WI38 (cell line): ENCODE measurements around the gene C14orf132.

Experiments used
- H3K4me3 ChIP-seq: 2 replicates; pipeline ENCODE4 v1.5.1; 2011; ENCODE audit warnings: low read depth, mild to moderate bottlenecking, control low read depth, low read length
- TF ChIP-seq, protein P1 (sequence below): IDR thresholded peaks from 2 replicates; pipeline ENCODE4 v1.5.1; 2012; ENCODE audit warnings: low read depth, mild to moderate bottlenecking, control low read depth, low read length

The C14orf132 gene

DNA sequence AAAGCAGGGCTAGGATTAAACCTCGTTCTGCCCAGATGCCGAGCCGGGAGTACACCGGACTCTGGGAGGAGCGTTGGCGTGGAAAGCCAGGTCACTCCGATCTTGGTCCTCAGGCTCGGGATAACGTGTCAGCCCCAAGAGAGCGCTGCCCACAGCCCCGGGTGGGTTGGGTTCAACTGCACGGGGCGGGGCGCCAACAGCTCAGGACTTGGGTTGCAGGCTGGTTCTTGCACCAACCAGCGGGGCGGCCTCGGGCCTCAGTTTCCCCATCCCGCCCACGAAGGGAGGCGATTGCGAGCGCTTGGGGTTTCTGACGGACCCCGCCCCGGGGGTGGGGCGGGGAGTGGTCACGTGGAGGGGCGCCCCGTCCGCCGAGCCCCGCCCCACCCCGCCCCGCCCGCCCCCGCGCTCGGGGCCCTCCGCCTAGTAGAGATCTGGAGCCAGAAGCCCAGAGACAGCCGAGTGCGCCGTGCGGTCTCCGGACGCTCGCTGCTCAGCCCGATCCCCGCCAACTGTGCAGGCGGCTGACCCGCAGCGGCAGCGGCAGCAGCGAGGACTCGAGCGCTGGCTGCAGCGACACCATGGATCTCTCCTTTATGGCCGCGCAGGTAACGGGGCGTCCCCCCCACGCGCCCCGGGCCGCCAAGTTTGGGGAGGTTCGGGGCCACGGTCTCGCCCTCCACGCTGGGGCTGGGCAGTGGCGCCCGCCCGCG, at the start of gene C14orf132:
Gene C14orf132, plus strand, starts transcription at position 443 of the 713 bp plus-strand sequence. Its CDS starts 139 bp downstream, at position 582.
- H3K4me3 ChIP-seq: peak within 1 kb of the TSS; percentile 81
- TF ChIP-seq, protein P1, sequence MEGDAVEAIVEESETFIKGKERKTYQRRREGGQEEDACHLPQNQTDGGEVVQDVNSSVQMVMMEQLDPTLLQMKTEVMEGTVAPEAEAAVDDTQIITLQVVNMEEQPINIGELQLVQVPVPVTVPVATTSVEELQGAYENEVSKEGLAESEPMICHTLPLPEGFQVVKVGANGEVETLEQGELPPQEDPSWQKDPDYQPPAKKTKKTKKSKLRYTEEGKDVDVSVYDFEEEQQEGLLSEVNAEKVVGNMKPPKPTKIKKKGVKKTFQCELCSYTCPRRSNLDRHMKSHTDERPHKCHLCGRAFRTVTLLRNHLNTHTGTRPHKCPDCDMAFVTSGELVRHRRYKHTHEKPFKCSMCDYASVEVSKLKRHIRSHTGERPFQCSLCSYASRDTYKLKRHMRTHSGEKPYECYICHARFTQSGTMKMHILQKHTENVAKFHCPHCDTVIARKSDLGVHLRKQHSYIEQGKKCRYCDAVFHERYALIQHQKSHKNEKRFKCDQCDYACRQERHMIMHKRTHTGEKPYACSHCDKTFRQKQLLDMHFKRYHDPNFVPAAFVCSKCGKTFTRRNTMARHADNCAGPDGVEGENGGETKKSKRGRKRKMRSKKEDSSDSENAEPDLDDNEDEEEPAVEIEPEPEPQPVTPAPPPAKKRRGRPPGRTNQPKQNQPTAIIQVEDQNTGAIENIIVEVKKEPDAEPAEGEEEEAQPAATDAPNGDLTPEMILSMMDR: no peak

DNA sequence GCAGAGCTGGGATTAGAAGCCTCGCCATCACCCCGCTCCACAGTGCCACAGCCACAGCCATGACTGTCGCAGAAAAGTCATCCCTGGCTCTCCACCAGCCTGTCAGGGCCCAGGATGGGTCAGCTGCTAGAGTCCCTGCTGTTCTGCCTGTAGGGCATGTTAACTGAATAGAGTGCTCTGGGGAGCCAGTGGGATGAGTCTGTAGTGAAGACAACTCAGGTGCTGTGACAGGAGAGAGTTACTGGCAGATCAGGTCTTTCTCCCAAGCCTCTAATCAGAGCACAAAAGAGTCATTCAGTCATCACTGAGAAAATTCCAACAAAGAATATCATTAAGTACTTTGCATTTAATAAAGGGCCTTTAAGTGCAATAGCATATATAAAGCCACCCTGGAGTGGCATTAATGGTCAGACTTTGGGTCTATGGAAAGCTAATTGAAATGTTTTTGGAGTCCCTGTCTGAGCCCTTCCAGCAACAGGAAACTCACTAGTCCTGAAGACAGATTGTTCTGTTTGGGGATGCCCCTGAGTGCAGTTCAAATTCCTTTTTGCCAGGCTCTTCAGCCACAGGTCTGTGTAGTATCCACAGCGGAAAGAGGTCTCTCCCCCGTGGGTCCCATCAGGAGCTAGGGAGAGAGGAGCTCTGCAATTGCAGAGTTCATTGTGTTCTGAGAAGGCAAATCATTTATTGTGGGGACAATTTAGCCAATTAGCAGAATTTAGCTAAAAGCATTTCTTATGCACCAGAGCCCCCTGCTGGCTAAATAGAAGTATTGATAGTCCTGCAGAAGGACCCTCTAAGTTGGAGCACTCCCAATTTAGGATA, 45.2 kb upstream of the C14orf132 start:
- TF ChIP-seq, protein P1: peak; percentile 69
- no peak overlapping the region for H3K4me3 ChIP-seq

DNA sequence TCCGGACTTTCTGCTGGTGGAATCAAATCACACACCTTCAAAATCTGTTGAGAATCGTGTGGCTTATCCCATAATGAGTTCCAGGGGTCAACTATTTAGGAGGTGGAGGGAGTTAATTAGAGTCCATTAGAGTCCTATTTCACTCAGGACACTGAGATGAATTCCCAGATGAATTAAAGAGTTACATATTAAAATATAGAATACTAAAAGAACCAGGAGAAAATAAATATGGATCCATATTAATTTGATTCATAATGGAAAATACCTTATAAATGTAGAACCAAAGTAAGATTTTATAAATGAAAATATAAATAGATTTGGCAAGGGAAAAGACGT, 44.6 kb upstream of the C14orf132 start:
- no peak overlapping the region for H3K4me3 ChIP-seq
- TF ChIP-seq, protein P1: no peak

DNA sequence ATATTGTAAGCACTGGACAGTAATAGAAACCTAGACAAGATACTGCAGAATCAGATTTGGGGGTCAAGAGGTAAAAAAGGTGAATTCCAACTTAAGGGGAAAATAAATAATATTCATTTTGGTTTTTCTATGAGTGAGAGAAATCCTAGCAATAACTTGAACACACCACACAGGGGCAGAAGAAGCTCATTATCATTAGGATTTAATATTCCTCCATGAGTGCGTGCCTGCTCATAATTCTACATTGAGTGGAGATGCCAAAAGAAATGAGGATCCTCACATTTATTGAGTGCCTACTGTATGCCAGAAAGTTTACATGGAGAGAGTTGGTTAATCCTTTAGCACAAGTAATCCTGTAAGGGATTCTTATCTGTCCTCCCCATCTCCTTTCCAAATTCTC, 40.5 kb upstream of the C14orf132 start:
- TF ChIP-seq, protein P1: no peak
- no peak overlapping the region for H3K4me3 ChIP-seq

DNA sequence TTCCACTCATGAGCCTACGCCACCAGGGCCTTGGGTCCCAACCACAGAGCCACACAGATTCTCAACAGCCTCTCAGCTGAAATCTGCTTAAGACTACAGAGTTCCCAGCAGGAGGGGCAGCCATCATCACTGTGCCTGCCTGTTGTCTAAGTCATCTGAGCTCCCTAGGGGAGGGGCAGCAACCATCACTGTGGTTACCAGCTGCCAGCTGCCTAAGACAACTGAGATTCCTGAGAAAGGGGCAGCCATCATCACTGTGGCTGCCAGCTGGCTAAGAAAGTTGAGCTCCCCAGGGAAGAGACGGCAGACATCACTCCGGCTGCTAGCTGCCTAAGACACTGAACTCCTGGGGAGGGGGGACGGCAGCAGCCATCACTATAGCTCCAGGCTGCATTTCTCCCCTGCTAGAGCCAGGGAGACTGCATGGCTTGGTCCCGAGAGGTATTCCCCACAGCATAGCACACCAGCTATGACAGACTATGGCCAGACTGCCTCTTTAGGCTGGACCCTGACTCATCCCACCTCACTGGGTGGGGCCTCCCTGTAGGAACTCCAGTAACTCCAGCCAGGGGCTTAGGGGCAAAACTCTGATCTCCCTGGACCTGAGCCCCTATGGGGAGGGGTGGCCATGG, 37.2 kb upstream of the C14orf132 start:
- no peak overlapping the region for H3K4me3 ChIP-seq

DNA sequence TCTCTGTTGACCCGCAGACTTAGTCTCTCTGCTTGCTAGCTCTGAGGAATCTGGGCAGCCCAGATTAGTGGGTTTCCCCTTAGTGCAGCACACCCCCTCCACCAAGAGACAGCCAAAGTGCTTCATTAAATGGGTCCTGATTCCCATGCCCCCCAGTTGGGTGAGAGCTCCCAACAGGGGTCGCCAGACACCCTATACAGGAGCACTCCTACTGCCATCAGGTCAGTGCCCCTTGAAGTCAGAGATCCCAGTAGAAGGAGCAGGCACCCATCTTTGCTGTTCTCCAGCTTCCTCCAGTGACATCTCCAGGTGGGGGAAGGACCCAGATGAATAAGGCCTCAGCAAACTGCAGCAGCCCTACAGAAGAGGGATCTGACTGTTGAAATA, 36.7 kb upstream of the C14orf132 start:
- TF ChIP-seq, protein P1: no peak
- no peak overlapping the region for H3K4me3 ChIP-seq

More for the DNA sequence above, 37.2 kb upstream of the C14orf132 start:
- TF ChIP-seq, protein P1: no peak
